ENCODE results near the gene LRRN2. TPM values are rescaled to one million over a fixed set of nuclear protein-coding genes. Genes with fewer than 3 reads are reported as not detected.

LRRN2 gene
- polyA plus RNA-seq, 1 of the 3 experiments (the other 2 are of a cell fraction): not detected

- Histone ChIP-seq H3K27me3 (ENCODE audit: insufficient read depth) (no peaks in the 10 kb centered on the region), H3K4me2 (no peak overlapping the region), H3K36me3 (replicated peaks in 1 of 2; ENCODE audit: control insufficient read depth in 1 of 2, insufficient read depth in 2 of 2, low read length in 1 of 2) (no peaks in the 10 kb centered on the region), H3K4me3 (ENCODE audit: low read depth in 2 of 2, low read length in 1 of 2) (no peak overlapping the region), H3K27ac (ENCODE audit: low read depth in 2 of 2, low read length in 1 of 2) (no peak overlapping the region), H3K9ac (no peak overlapping the region), H3F3A (replicated peaks; ENCODE audit: insufficient read depth) (no peaks in the 10 kb centered on the region), H3K9me2 (no peaks in the 10 kb centered on the region), H3K79me2 (ENCODE audit: insufficient read depth) (no peaks in the 10 kb centered on the region), H2AFZ (ENCODE audit: low read depth) (no peak overlapping the region), H3K4me1 (ENCODE audit: control insufficient read depth in 1 of 2, insufficient read depth in 2 of 2, low read depth in 1 of 2, low read length in 1 of 2) (no peaks in the 10 kb centered on the region), H4K20me1 (ENCODE audit: insufficient read depth) (no peaks in the 10 kb centered on the region), H3K9me3 (no peaks in the 10 kb centered on the region)
- DNase-seq: no peak
- TF ChIP-seq GABPA (IDR thresholded peaks at IDR 0.05; ENCODE audit: low read depth): no peak
- TF ChIP-seq POLR2AphosphoS5 (IDR thresholded peaks at IDR 0.05; ENCODE audit: low read depth, low read length): no peak
- TF ChIP-seq SMC3 (IDR thresholded peaks at IDR 0.05; ENCODE audit: low read depth, low read length): no peak
- no peak for TF ChIP-seq TAF1 (IDR thresholded peaks at IDR 0.05; ENCODE audit: borderline replicate concordance, low read depth, low read length)
- no peak for TF ChIP-seq GATA2 (CRISPR knock-in tag; IDR thresholded peaks at IDR 0.05)
- TF ChIP-seq TEAD4 (IDR thresholded peaks at IDR 0.05; ENCODE audit: borderline replicate concordance, insufficient read depth): no peak
- TF ChIP-seq FOXM1 (IDR thresholded peaks at IDR 0.05; ENCODE audit: low read depth): no peak
- TF ChIP-seq TCF12 (IDR thresholded peaks at IDR 0.05): no peak
- TF ChIP-seq NRF1 (IDR thresholded peaks at IDR 0.05; ENCODE audit: low read depth, low read length): no peak
- TF ChIP-seq, protein P1, sequence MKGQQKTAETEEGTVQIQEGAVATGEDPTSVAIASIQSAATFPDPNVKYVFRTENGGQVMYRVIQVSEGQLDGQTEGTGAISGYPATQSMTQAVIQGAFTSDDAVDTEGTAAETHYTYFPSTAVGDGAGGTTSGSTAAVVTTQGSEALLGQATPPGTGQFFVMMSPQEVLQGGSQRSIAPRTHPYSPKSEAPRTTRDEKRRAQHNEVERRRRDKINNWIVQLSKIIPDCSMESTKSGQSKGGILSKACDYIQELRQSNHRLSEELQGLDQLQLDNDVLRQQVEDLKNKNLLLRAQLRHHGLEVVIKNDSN (IDR thresholded peaks at IDR 0.05; ENCODE audit: borderline replicate concordance, low read depth): no peak
- no peak for TF ChIP-seq RXRA (IDR thresholded peaks at IDR 0.05; ENCODE audit: borderline replicate concordance, low read depth)
- TF ChIP-seq EZH2phosphoT487 (IDR thresholded peaks at IDR 0.05; ENCODE audit: borderline replicate concordance, low read depth): no peak
- TF ChIP-seq ELF1 (IDR thresholded peaks at IDR 0.05): no peak
- TF ChIP-seq, protein P2, sequence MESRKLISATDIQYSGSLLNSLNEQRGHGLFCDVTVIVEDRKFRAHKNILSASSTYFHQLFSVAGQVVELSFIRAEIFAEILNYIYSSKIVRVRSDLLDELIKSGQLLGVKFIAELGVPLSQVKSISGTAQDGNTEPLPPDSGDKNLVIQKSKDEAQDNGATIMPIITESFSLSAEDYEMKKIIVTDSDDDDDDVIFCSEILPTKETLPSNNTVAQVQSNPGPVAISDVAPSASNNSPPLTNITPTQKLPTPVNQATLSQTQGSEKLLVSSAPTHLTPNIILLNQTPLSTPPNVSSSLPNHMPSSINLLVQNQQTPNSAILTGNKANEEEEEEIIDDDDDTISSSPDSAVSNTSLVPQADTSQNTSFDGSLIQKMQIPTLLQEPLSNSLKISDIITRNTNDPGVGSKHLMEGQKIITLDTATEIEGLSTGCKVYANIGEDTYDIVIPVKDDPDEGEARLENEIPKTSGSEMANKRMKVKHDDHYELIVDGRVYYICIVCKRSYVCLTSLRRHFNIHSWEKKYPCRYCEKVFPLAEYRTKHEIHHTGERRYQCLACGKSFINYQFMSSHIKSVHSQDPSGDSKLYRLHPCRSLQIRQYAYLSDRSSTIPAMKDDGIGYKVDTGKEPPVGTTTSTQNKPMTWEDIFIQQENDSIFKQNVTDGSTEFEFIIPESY (IDR thresholded peaks at IDR 0.05; ENCODE audit: borderline replicate concordance, low read depth): no peak
- TF ChIP-seq PBX3 (IDR thresholded peaks at IDR 0.05): no peak
- no peak for TF ChIP-seq FOSL2 (IDR thresholded peaks at IDR 0.05; ENCODE audit: borderline replicate concordance, low read depth)
- TF ChIP-seq EP300 (IDR thresholded peaks at IDR 0.05; ENCODE audit: borderline replicate concordance in 1 of 2, low read depth in 1 of 2, low read length in 1 of 2): no peak
- WGBS (ENCODE audit: low lambda C conversion rate): 64% methylated on average over 10 of the region's 10 CpGs
- CTCF ChIA-PET: interaction anchor here (0.7 to 1.0 kb wide), 2 partner anchors 27 to 85 kb away, joined by 3 read pairs; no protein-coding TSS in a partner anchor
- POLR2A ChIA-PET: no interaction called here
Measured at GRCh38 chr1:204721373-204722055, 36.0 kb upstream of the LRRN2 start.
